Fibroblast of lung (primary cell): Measurements from ENCODE around the gene JPT1. TPM values are rescaled to one million over a fixed set of nuclear protein-coding genes. Genes with fewer than 3 reads are reported as not detected.
"Not testable (repeated sequence)": the region's sequence is repeated elsewhere in the genome, so short reads cannot be mapped to it uniquely, and the experiment has no call there.

Experiments used
- DNase-seq, 2 donors: peaks; one replicate each; pipeline versions ENCODE4 v3.0.0 to v3.0.0-alpha.2; 2010; ENCODE audit warnings: low read depth in 2 of 2
- H2AFZ ChIP-seq: 2 replicates; pipeline ENCODE4 v1.5.1; 2012; ENCODE audit warnings: low read length, control low read depth, inconsistent platforms
- H3K27ac ChIP-seq: 2 replicates; pipeline ENCODE4 v1.5.1; 2011; ENCODE audit warnings: low read length, control low read depth; ENCODE audit not compliant: insufficient read depth
- H3K27me3 ChIP-seq: 2 replicates; pipeline ENCODE4 v1.5.1; 2011; ENCODE audit warnings: mild to moderate bottlenecking, low read length; ENCODE audit not compliant: control insufficient read depth, insufficient read depth
- H3K36me3 ChIP-seq: 2 replicates; pipeline ENCODE4 v1.5.1; 2011; ENCODE audit warnings: low read length; ENCODE audit not compliant: control insufficient read depth, insufficient read depth
- H3K4me1 ChIP-seq: 2 replicates; pipeline ENCODE4 v1.5.1; 2011; ENCODE audit warnings: low read length; ENCODE audit not compliant: control insufficient read depth, insufficient read depth; ENCODE audit errors: extremely low read depth
- H3K4me2 ChIP-seq: 2 replicates; pipeline ENCODE4 v1.5.1; 2011; ENCODE audit warnings: low read length, control low read depth; ENCODE audit not compliant: insufficient read depth; ENCODE audit errors: extremely low read depth
- H3K4me3 ChIP-seq, 4 experiments: fragments of 200-600 bp in 1 of 4; sonication (generic) in 1 of 4; replicated peaks in 1 of 4; 2 replicates each; pipeline ENCODE4 v1.5.1; 2011 to 2016; ENCODE audit warnings: low read length in 4 of 4, low read depth in 3 of 4, mild to moderate bottlenecking in 3 of 4, control low read depth in 2 of 4, inconsistent platforms in 1 of 4, mixed read lengths in 1 of 4; ENCODE audit not compliant: insufficient read depth in 1 of 4; ENCODE audit errors: control extremely low read depth in 1 of 4
- H3K79me2 ChIP-seq: 2 replicates; pipeline ENCODE4 v1.5.1; 2012; ENCODE audit warnings: mild to moderate bottlenecking, low read length, inconsistent platforms; ENCODE audit not compliant: control insufficient read depth, insufficient read depth
- H3K9ac ChIP-seq: 2 replicates; pipeline ENCODE4 v1.5.1; 2011; ENCODE audit warnings: mild to moderate bottlenecking, low read length, control low read depth; ENCODE audit not compliant: insufficient read depth
- H3K9me3 ChIP-seq: 2 replicates; pipeline ENCODE4 v1.5.1; 2012; ENCODE audit warnings: low read depth, low read length; ENCODE audit not compliant: control insufficient read depth, insufficient read depth
- H4K20me1 ChIP-seq: 2 replicates; pipeline ENCODE4 v1.5.1; 2011; ENCODE audit warnings: low read length; ENCODE audit not compliant: control insufficient read depth, insufficient read depth; ENCODE audit errors: extremely low read depth
- CTCF ChIP-seq, 2 donors: IDR thresholded peaks in 1 of 2; conservative IDR thresholded peaks in 1 of 2; 1 replicate in 1 of 2; 2 replicates in 1 of 2; pipeline ENCODE4 v1.5.1; 2011 to 2012; ENCODE audit warnings: low read length in 2 of 2, control low read depth in 1 of 2, inconsistent platforms in 1 of 2, low read depth in 1 of 2, mild to moderate bottlenecking in 1 of 2
- EZH2 ChIP-seq: IDR thresholded peaks from 2 replicates; pipeline ENCODE4 v1.5.1; 2012; ENCODE audit warnings: low read length, control low read depth, mild to moderate bottlenecking; ENCODE audit errors: missing control alignments
- polyA plus RNA-seq, 2 donors: library from polyadenylated mRNA; depleted of rRNA in 1 of 2; stranded (reverse) in 1 of 2; unstranded in 1 of 2; fragments of >200 nt; gene quantifications; 2 replicates each; pipeline ENCODE4 v1.2.1, GENCODE V29; 2011 to 2012; ENCODE audit warnings: missing spikeins in 1 of 2
- total RNA-seq: library from RNA; depleted of rRNA; stranded (reverse); fragments of >200 nt; gene quantifications from 2 replicates; pipeline ENCODE4 v1.2.1, GENCODE V29; 2014

JPT1 gene
- total and polyA plus RNA-seq, 2 donors (not counting 1 experiment from before 2014, with no cell fraction given) = 78.8 to 142 TPM

GRCh38 chr17:75135452-75135851 is 18.9 kb downstream of the JPT1 start:
- DNase-seq = no peak
- Histone ChIP-seq H3K9me3 (no peaks in the 10 kb centered on the region), H3K4me1 (no peaks in the 10 kb centered on the region), H3K36me3 (peaks cover 3% of the 10 kb centered on the region), H3K4me2 (no peak overlapping the region), H3K27ac (no peak overlapping the region), H3K27me3 (no peaks in the 10 kb centered on the region), H3K79me2 (no peaks in the 10 kb centered on the region), H3K9ac (no peak overlapping the region), H2AFZ (no peak overlapping the region), H4K20me1 (no peaks in the 10 kb centered on the region), H3K4me3 (no peak overlapping the region)
- TF ChIP-seq EZH2 = no peak
- no peak for TF ChIP-seq CTCF (conservative IDR thresholded peaks at IDR 0.05 in 1 of 2, IDR thresholded peaks at IDR 0.05 in 1 of 2; ENCODE audit: low read depth in 1 of 2, low read length in 2 of 2)

- not testable (repeated sequence) for H3K4me1 ChIP-seq, H4K20me1 ChIP-seq, H3K9me3 ChIP-seq, H3K4me2 ChIP-seq, H3K79me2 ChIP-seq, H2AFZ ChIP-seq, H3K9ac ChIP-seq, H3K4me3 ChIP-seq, DNase-seq, H3K27ac ChIP-seq, H3K27me3 ChIP-seq
- H3K36me3 ChIP-seq = peaks cover 13% of the 10 kb centered on the region
Measured at GRCh38 chr17:75133607-75134347, 20.5 kb downstream of the JPT1 start.

- no peak overlapping the region for H3K27ac ChIP-seq
- H3K9ac ChIP-seq = no peak overlapping the region
- H3K9me3 ChIP-seq = no peaks in the 10 kb centered on the region
- no peak for TF ChIP-seq CTCF (conservative IDR thresholded peaks at IDR 0.05 in 1 of 2, IDR thresholded peaks at IDR 0.05 in 1 of 2; ENCODE audit: low read depth in 1 of 2, low read length in 2 of 2)
- no peak for TF ChIP-seq EZH2
- peaks cover 15% of the 10 kb centered on the region for H3K36me3 ChIP-seq
- no peak overlapping the region for H3K4me3 ChIP-seq
- H3K79me2 ChIP-seq = no peaks in the 10 kb centered on the region
- DNase-seq = no peak
- H2AFZ ChIP-seq = no peak overlapping the region
- no peaks in the 10 kb centered on the region for H3K4me1 ChIP-seq
- no peaks in the 10 kb centered on the region for H4K20me1 ChIP-seq
- no peaks in the 10 kb centered on the region for H3K27me3 ChIP-seq
- no peak overlapping the region for H3K4me2 ChIP-seq
Measured at GRCh38 chr17:75133001-75133400, 21.3 kb downstream of the JPT1 start.

GRCh38 chr17:75132018-75133000 is 22.0 kb downstream of the JPT1 start:
- not testable (repeated sequence) for H3K79me2 ChIP-seq, DNase-seq, H3K27me3 ChIP-seq, H4K20me1 ChIP-seq, H3K4me1 ChIP-seq, H3K9me3 ChIP-seq
- H3K36me3 ChIP-seq = peaks cover 15% of the 10 kb centered on the region
- peak overlapping the region; percentile 73 for H2AFZ ChIP-seq
- peak overlapping the region; percentile 73 for H3K9ac ChIP-seq
- H3K27ac ChIP-seq = peak overlapping the region; percentile 80
- H3K4me2 ChIP-seq = peak overlapping the region; percentile 81
- H3K4me3 ChIP-seq = peak overlapping the region; percentile 62 to 87 (median 75)
